ENCODE data around the gene KIZ. TPM values are rescaled to one million over a fixed set of nuclear protein-coding genes. Genes with fewer than 3 reads are reported as not detected.

KIZ gene
- total RNA-seq, 4 donors from 2014 or later: 21.1 to 66.6 (median 34.6) TPM

- Histone ChIP-seq H3K27me3 (no peaks in the 10 kb centered on the region), H3K36me3 (peaks cover 0 to 5% of the 10 kb centered on the region in 2 donors), H3K9me3 (no peaks in the 10 kb centered on the region), H3K4me1 (peaks cover 0 to 3% of the 10 kb centered on the region in 2 donors), H3K27ac (no peak overlapping the region), H3K4me3 (no peak overlapping the region)
- TF ChIP-seq CTCF (IDR thresholded peaks at IDR 0.05 in 4 of 5, conservative IDR thresholded peaks at IDR 0.05 in 1 of 5): no peak
- no peak for TF ChIP-seq POLR2A (IDR thresholded peaks at IDR 0.05)
- ATAC-seq (no peak), DNase-seq (no peak)
- in situ Hi-C loops (cut with MboI; ENCODE audit: low sequenced_read_pairs in 4 of 4) (loop anchor here in 1 of 4 donors (25.0 kb wide), 1 partner anchor 341 kb away; no protein-coding TSS in a partner anchor), intact Hi-C loops (cut with DNase I; ENCODE audit: low total_unique reads) (no loop called here)
Measured at GRCh38 chr20:21203088-21203656, 77.3 kb downstream of the KIZ start.

GRCh38 chr20:21206584-21206983 is 80.7 kb downstream of the KIZ start:
- no peaks in the 10 kb centered on the region for H3K9me3 ChIP-seq
- H3K36me3 ChIP-seq: peaks cover 0 to 5% of the 10 kb centered on the region in 2 donors
- no peak for ATAC-seq
- no peak overlapping the region for H3K27ac ChIP-seq
- H3K4me3 ChIP-seq: no peak overlapping the region
- in situ Hi-C loops (cut with MboI; ENCODE audit: low sequenced_read_pairs in 4 of 4): loop anchor here in 1 of 4 donors (25.0 kb wide), 1 partner anchor 344 kb away; no protein-coding TSS in a partner anchor
- TF ChIP-seq POLR2A (IDR thresholded peaks at IDR 0.05) (no peak), CTCF (IDR thresholded peaks at IDR 0.05 in 4 of 5, conservative IDR thresholded peaks at IDR 0.05 in 1 of 5) (no peak)
- H3K4me1 ChIP-seq: no peaks in the 10 kb centered on the region
- intact Hi-C loops (cut with DNase I; ENCODE audit: low total_unique reads): no loop called here
- DNase-seq: no peak
- no peaks in the 10 kb centered on the region for H3K27me3 ChIP-seq

GRCh38 chr20:21208999-21209398 is 83.1 kb downstream of the KIZ start:
- H3K4me1 ChIP-seq: no peaks in the 10 kb centered on the region
- H3K4me3 ChIP-seq: no peak overlapping the region
- intact Hi-C loops (cut with DNase I; ENCODE audit: low total_unique reads) (no loop called here), in situ Hi-C loops (cut with MboI; ENCODE audit: low sequenced_read_pairs in 4 of 4) (loop anchor here in 1 of 4 donors (25.0 kb wide), 1 partner anchor 347 kb away; no protein-coding TSS in a partner anchor)
- no peak for TF ChIP-seq POLR2A (IDR thresholded peaks at IDR 0.05)
- TF ChIP-seq CTCF (IDR thresholded peaks at IDR 0.05 in 4 of 5, conservative IDR thresholded peaks at IDR 0.05 in 1 of 5): no peak
- H3K36me3 ChIP-seq: peaks cover 0 to 5% of the 10 kb centered on the region in 2 donors
- H3K27ac ChIP-seq: no peak overlapping the region
- no peaks in the 10 kb centered on the region for H3K9me3 ChIP-seq
- DNase-seq (no peak), ATAC-seq (no peak)
- no peaks in the 10 kb centered on the region for H3K27me3 ChIP-seq

- H3K27me3 ChIP-seq: no peaks in the 10 kb centered on the region
- ATAC-seq (no peak), DNase-seq (no peak)
- intact Hi-C loops (cut with DNase I; ENCODE audit: low total_unique reads) (no loop called here), in situ Hi-C loops (cut with MboI; ENCODE audit: low sequenced_read_pairs in 4 of 4) (loop anchor here in 1 of 4 donors (25.0 kb wide), 1 partner anchor 347 kb away; no protein-coding TSS in a partner anchor)
- no peak overlapping the region for H3K27ac ChIP-seq
- H3K4me3 ChIP-seq: no peak overlapping the region
- H3K36me3 ChIP-seq: peaks cover 0 to 5% of the 10 kb centered on the region in 2 donors
- TF ChIP-seq CTCF (IDR thresholded peaks at IDR 0.05 in 4 of 5, conservative IDR thresholded peaks at IDR 0.05 in 1 of 5) (no peak), POLR2A (IDR thresholded peaks at IDR 0.05) (no peak)
- H3K9me3 ChIP-seq: no peaks in the 10 kb centered on the region
- no peaks in the 10 kb centered on the region for H3K4me1 ChIP-seq
Measured at GRCh38 chr20:21209668-21210067, 83.8 kb downstream of the KIZ start.
